Measurements from ENCODE around the gene MAP3K1.

DNA sequence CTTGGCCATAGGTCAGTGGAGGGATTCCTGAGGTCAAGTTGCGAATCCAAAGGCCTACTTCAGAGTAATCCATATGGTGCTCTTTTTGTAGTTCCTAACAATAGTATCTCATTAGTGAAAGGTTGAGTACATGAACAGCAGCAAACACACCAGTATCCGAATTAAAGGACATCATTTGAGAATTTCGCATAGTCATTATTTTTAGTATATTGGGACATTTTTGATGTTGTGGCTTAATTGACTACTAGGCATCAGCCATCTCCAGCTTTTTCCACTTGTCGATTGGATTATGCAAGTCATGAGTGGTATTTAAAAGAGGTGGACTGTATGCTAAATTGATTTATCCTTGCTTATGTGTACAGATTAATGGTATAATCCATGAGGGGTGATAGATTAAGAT lies 23.7 kb downstream of the MAP3K1 start:
- TF ChIP-seq, protein P1, sequence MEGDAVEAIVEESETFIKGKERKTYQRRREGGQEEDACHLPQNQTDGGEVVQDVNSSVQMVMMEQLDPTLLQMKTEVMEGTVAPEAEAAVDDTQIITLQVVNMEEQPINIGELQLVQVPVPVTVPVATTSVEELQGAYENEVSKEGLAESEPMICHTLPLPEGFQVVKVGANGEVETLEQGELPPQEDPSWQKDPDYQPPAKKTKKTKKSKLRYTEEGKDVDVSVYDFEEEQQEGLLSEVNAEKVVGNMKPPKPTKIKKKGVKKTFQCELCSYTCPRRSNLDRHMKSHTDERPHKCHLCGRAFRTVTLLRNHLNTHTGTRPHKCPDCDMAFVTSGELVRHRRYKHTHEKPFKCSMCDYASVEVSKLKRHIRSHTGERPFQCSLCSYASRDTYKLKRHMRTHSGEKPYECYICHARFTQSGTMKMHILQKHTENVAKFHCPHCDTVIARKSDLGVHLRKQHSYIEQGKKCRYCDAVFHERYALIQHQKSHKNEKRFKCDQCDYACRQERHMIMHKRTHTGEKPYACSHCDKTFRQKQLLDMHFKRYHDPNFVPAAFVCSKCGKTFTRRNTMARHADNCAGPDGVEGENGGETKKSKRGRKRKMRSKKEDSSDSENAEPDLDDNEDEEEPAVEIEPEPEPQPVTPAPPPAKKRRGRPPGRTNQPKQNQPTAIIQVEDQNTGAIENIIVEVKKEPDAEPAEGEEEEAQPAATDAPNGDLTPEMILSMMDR (IDR thresholded peaks at IDR 0.05; ENCODE audit: insufficient read depth, low read depth, low read length): no peak
- no peak for TF ChIP-seq EZH2 (IDR thresholded peaks at IDR 0.05; ENCODE audit: insufficient read depth, low read length)

All from astrocyte (in vitro differentiated cells and primary cell).